ENCODE measurements around the gene RFT1. TPM values are rescaled to one million over a fixed set of nuclear protein-coding genes. Genes with fewer than 3 reads are reported as not detected.

RFT1 gene
- total RNA-seq, 2 experiments from 2014 or later, result 42.5 to 42.9 TPM

GRCh38 chr3:53146319-53146891 is 16.2 kb upstream of the RFT1 start:
- ChIA-PET POLR2A (no interaction called here), CTCF (interaction anchor here (1.0 to 2.5 kb wide), 2 partner anchors 12 to 50 kb away, joined by 4 to 15 read pairs; no protein-coding TSS in a partner anchor)
- TF ChIP-seq, protein P1, sequence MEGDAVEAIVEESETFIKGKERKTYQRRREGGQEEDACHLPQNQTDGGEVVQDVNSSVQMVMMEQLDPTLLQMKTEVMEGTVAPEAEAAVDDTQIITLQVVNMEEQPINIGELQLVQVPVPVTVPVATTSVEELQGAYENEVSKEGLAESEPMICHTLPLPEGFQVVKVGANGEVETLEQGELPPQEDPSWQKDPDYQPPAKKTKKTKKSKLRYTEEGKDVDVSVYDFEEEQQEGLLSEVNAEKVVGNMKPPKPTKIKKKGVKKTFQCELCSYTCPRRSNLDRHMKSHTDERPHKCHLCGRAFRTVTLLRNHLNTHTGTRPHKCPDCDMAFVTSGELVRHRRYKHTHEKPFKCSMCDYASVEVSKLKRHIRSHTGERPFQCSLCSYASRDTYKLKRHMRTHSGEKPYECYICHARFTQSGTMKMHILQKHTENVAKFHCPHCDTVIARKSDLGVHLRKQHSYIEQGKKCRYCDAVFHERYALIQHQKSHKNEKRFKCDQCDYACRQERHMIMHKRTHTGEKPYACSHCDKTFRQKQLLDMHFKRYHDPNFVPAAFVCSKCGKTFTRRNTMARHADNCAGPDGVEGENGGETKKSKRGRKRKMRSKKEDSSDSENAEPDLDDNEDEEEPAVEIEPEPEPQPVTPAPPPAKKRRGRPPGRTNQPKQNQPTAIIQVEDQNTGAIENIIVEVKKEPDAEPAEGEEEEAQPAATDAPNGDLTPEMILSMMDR (IDR thresholded peaks at IDR 0.05), result no peak
- Mint-ChIP-seq H3K27ac (no peak overlapping the region), H3K27me3 (no peaks in the 10 kb centered on the region), H3K4me3 (no peak overlapping the region), H3K9me3 (no peaks in the 10 kb centered on the region), H3K36me3 (ENCODE audit: low read depth) (no peaks in the 10 kb centered on the region), H3K4me1 (ENCODE audit: low read depth) (no peaks in the 10 kb centered on the region)
- intact Hi-C loops (cut with micrococcal nuclease), result no loop called here
- ATAC-seq (no peak), DNase-seq (no peak)

DNA sequence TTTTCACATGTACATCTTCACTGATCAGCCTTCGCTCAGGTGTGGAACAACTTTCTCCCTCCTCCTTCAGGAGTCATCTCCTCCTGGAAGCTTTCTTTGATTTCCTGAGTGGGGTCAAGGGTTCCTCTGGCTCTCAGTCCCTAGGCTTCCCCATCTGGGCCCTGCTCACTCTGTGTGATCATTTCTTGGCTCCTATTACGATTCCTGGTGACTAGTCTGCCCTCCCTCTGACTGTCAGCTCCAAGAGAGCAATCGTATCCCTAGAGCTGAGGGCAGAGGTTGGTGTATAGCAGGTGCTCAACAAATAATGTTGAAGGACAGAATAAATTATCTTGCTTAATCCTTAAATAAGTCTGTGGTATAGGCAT is 15.5 kb upstream of the RFT1 start:
- no peak for DNase-seq
- H3K4me3 Mint-ChIP-seq, result no peak overlapping the region
- CTCF ChIA-PET, result interaction anchor here (1.1 to 1.6 kb wide), 4 partner anchors 11 to 51 kb away, joined by 3 to 8 read pairs (median 4); no protein-coding TSS in a partner anchor
- no peaks in the 10 kb centered on the region for H3K4me1 Mint-ChIP-seq (ENCODE audit: low read depth)
- H3K36me3 Mint-ChIP-seq (ENCODE audit: low read depth), result no peaks in the 10 kb centered on the region
- H3K27me3 Mint-ChIP-seq, result no peaks in the 10 kb centered on the region
- intact Hi-C loops (cut with micrococcal nuclease), result no loop called here
- H3K9me3 Mint-ChIP-seq, result no peaks in the 10 kb centered on the region
- no peak for ATAC-seq
- POLR2A ChIA-PET, result interaction anchor here (2.3 kb wide), 1 partner anchor 12 kb away, joined by 6 read pairs; no protein-coding TSS in a partner anchor
- TF ChIP-seq, protein P1 (IDR thresholded peaks at IDR 0.05), result no peak
- H3K27ac Mint-ChIP-seq, result no peak overlapping the region

DNA sequence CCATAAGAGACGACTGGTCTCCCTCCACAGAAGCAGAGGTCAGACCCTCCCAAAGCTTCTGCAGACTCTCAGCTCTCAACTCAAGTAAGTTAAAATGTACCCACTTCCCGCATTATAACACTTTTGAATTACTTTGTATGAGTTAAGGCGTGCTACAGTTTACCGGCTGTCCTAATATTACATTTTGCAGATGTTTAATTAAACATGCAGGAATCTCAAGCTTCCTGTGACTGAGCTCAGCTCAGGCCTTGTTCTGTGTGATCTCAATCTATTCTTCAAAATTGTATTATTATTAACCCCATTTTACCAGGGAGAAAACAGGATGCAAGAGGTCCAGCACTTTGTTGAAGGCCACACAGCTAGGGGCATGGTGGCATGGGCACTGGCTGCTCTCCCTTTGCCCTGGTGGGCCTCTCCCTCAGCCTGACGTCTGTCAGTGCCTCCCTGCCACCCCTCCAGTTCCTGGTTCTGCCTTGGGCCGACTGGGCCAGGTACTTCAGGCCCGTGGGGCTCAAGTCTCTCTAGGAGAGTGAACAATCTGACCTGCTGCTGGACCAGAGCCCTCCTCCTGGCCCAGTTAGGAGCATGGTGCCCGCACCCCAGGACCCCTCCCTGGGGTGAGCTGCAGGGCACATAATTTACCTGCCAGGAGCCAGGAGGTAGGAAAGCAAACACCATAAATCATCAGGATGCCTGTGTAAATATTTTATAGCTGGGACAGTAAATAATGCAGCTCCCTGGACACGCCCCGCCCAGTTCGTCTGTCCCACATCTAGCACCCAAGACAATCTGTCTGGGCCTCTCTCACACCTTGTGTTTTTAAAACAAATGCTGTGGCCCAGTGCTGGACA is 14.9 kb upstream of the RFT1 start:
- Mint-ChIP-seq H3K4me3 (no peak overlapping the region), H3K27me3 (no peaks in the 10 kb centered on the region), H3K4me1 (ENCODE audit: low read depth) (no peaks in the 10 kb centered on the region), H3K36me3 (ENCODE audit: low read depth) (no peaks in the 10 kb centered on the region), H3K27ac (no peak overlapping the region), H3K9me3 (no peaks in the 10 kb centered on the region)
- CTCF ChIA-PET, result interaction anchor here (1.1 to 1.6 kb wide), 5 partner anchors 11 to 55 kb away, joined by 3 to 8 read pairs (median 3); no protein-coding TSS in a partner anchor
- intact Hi-C loops (cut with micrococcal nuclease), result no loop called here
- ATAC-seq (no peak), DNase-seq (no peak)
- POLR2A ChIA-PET, result interaction anchor here (2.3 kb wide), 1 partner anchor 12 kb away, joined by 6 read pairs; no protein-coding TSS in a partner anchor
- TF ChIP-seq, protein P1 (IDR thresholded peaks at IDR 0.05), result no peak

DNA sequence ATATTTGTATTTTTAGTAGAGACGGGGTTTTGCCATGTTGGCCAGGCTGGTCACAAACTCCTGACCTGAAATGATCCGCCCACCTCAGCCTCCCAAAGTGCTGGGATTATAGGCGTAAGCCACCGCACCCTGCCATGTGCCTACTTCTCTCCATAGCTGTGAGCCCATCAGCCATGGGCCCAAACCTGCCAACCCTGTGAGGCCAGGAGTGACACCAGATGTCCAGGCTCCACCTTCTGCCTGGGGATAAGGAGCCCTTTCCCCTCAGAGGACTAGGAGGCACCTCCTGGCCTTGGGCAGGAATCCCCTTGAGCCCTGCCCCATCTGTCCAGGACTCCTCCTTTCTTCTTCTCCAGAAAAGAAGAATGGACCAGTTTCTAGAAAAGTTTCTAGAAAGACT is 14.2 kb upstream of the RFT1 start:
- ChIA-PET POLR2A (interaction anchor here (2.3 kb wide), 1 partner anchor 13 kb away, joined by 6 read pairs; no protein-coding TSS in a partner anchor), CTCF (interaction anchor here (1.1 to 1.6 kb wide), 5 partner anchors 10 to 55 kb away, joined by 3 to 8 read pairs (median 3); no protein-coding TSS in a partner anchor)
- intact Hi-C loops (cut with micrococcal nuclease), result no loop called here
- Mint-ChIP-seq H3K4me3 (no peak overlapping the region), H3K27me3 (no peaks in the 10 kb centered on the region), H3K36me3 (ENCODE audit: low read depth) (no peaks in the 10 kb centered on the region), H3K9me3 (no peaks in the 10 kb centered on the region), H3K4me1 (ENCODE audit: low read depth) (no peaks in the 10 kb centered on the region), H3K27ac (no peak overlapping the region)
- ATAC-seq, result no peak
- TF ChIP-seq, protein P1 (IDR thresholded peaks at IDR 0.05), result no peak
- DNase-seq, result no peak

- TF ChIP-seq, protein P1 (IDR thresholded peaks at IDR 0.05), result no peak
- ATAC-seq (no peak), DNase-seq (no peak)
- CTCF ChIA-PET, result interaction anchor here (1.1 to 3.3 kb wide), 2 partner anchors 10 to 29 kb away, joined by 4 to 21 read pairs; no protein-coding TSS in a partner anchor
- Mint-ChIP-seq H3K36me3 (ENCODE audit: low read depth) (no peaks in the 10 kb centered on the region), H3K27ac (no peak overlapping the region), H3K27me3 (no peaks in the 10 kb centered on the region), H3K9me3 (no peaks in the 10 kb centered on the region), H3K4me3 (no peak overlapping the region), H3K4me1 (ENCODE audit: low read depth) (no peaks in the 10 kb centered on the region)
- POLR2A ChIA-PET, result no interaction called here
- intact Hi-C loops (cut with micrococcal nuclease), result no loop called here
Observed at GRCh38 chr3:53142986-53143385, 12.8 kb upstream of the RFT1 start.

Measured in activated CD8-positive, alpha-beta T cell treated with anti-CD3 and anti-CD28 coated beads for 36 hours (primary cell).